ENCODE data around the gene ABCE1.

Gene ABCE1

GRCh38 chr4:145097821-145098674 lies at the start of gene ABCE1, which contains the start of gene ANAPC10:
TSS of gene ABCE1 (plus strand) at chr4:145098311. CDS start at chr4:145104413, 6,102 bp downstream.
TSS of gene ANAPC10 (minus strand) at chr4:145098196. CDS start at chr4:145096099, 2,097 bp downstream.
- DNase-seq: peak; percentile 99

GRCh38 chr4:145048817-145049216 lies 49.3 kb upstream of the ABCE1 start:
- DNase-seq: no peak

GRCh38 chr4:145049241-145049640 lies 48.9 kb upstream of the ABCE1 start:
- DNase-seq: no peak

GRCh38 chr4:145055533-145056257 lies 42.4 kb upstream of the ABCE1 start:
- DNase-seq: no peak

GRCh38 chr4:145056325-145057130 lies 41.6 kb upstream of the ABCE1 start:
- DNase-seq: no peak

GRCh38 chr4:145058256-145058655 lies 39.9 kb upstream of the ABCE1 start:
- no peak for DNase-seq

- peak; percentile 7 for DNase-seq
Measured at GRCh38 chr4:145061318-145061920, 36.7 kb upstream of the ABCE1 start.

GRCh38 chr4:145066063-145066501 lies 32.0 kb upstream of the ABCE1 start:
- DNase-seq: no peak

GRCh38 chr4:145069361-145069760 lies 28.8 kb upstream of the ABCE1 start:
- no peak for DNase-seq

GRCh38 chr4:145071560-145071959 lies 26.6 kb upstream of the ABCE1 start:
- no peak for DNase-seq

GRCh38 chr4:145075742-145076468 lies 22.2 kb upstream of the ABCE1 start:
- no peak for DNase-seq

- no peak for DNase-seq
Measured at GRCh38 chr4:145076469-145076855, 21.6 kb upstream of the ABCE1 start.

- DNase-seq: no peak
Measured at GRCh38 chr4:145081756-145082155, 16.4 kb upstream of the ABCE1 start.

GRCh38 chr4:145083891-145084605 lies 14.1 kb upstream of the ABCE1 start:
- DNase-seq: no peak

GRCh38 chr4:145090380-145090779 lies 7.7 kb upstream of the ABCE1 start:
- DNase-seq: no peak

- no peak for DNase-seq
Measured at GRCh38 chr4:145093638-145094037, 4.5 kb upstream of the ABCE1 start.

GRCh38 chr4:145097331-145097820 lies 735 bp upstream of the ABCE1 start:
- no peak for DNase-seq

GRCh38 chr4:145098675-145099037 lies 545 bp downstream of the ABCE1 start:
- DNase-seq: no peak

- DNase-seq: no peak
Measured at GRCh38 chr4:145099653-145100052, 1.5 kb downstream of the ABCE1 start.

GRCh38 chr4:145101091-145101490 lies 3.0 kb downstream of the ABCE1 start:
- DNase-seq: no peak

- no peak for DNase-seq
Measured at GRCh38 chr4:145102619-145103018, 4.5 kb downstream of the ABCE1 start.
